Parathyroid adenoma (tissue), 2 donors: ENCODE data around the gene CAMTA1.
A peak's percentile ranks its signal among the peaks of the same experiment; 100 is the strongest.

ENCODE experiments used
- H2AFZ ChIP-seq: fragments of 300-600 bp; sonication (generic); one replicate; pipeline ENCODE4 v1.7.0; 2017; ENCODE audit warnings: antibody characterized with exemption, mild to moderate bottlenecking
- H3K27ac ChIP-seq: fragments of 300-600 bp; sonication (generic); one replicate; pipeline ENCODE4 v1.7.0; 2017
- H3K27me3 ChIP-seq: fragments of 300-600 bp; sonication (generic); one replicate; pipeline ENCODE4 v1.7.0; 2017; ENCODE audit warnings: low read length; ENCODE audit not compliant: control insufficient read depth, insufficient read depth
- H3K36me3 ChIP-seq: fragments of 300-600 bp; sonication (generic); one replicate; pipeline ENCODE4 v1.7.0; 2017; ENCODE audit warnings: low read length; ENCODE audit not compliant: control insufficient read depth, insufficient read depth
- H3K4me1 ChIP-seq: fragments of 300-600 bp; sonication (generic); one replicate; pipeline ENCODE4 v1.7.0; 2017; ENCODE audit warnings: control low read depth
- H3K4me2 ChIP-seq: fragments of 300-600 bp; sonication (generic); one replicate; pipeline ENCODE4 v1.7.0; 2017; ENCODE audit warnings: low read length
- H3K4me3 ChIP-seq: fragments of 300-600 bp; sonication (generic); one replicate; pipeline ENCODE4 v1.7.0; 2017; ENCODE audit warnings: low read depth, low read length
- H3K79me2 ChIP-seq: fragments of 300-600 bp; sonication (generic); one replicate; pipeline ENCODE4 v1.7.0; 2017; ENCODE audit warnings: control low read depth
- H3K9ac ChIP-seq: fragments of 300-600 bp; sonication (generic); one replicate; pipeline ENCODE4 v1.7.0; 2017; ENCODE audit warnings: mild to moderate bottlenecking
- H3K9me3 ChIP-seq: fragments of 300-600 bp; sonication (generic); one replicate; pipeline ENCODE4 v1.7.0; 2017; ENCODE audit warnings: low read length; ENCODE audit not compliant: control insufficient read depth
- CTCF ChIP-seq: fragments of 300-600 bp; sonication (generic); IDR thresholded peaks from one replicate; pipeline ENCODE4 v1.7.0; 2017; ENCODE audit warnings: antibody characterized with exemption, mild to moderate bottlenecking
- donor health status: primary hyperparathyroidism.

The CAMTA1 gene

GRCh38 chr1:7778133-7778628, 992.9 kb downstream of the CAMTA1 start:
- H3K4me3 ChIP-seq: no peak overlapping the region
- no peaks in the 10 kb centered on the region for H3K27me3 ChIP-seq
- TF ChIP-seq CTCF: no peak
- H3K9me3 ChIP-seq: no peaks in the 10 kb centered on the region
- peaks cover 3% of the 10 kb centered on the region for H3K79me2 ChIP-seq
- no peak overlapping the region for H3K27ac ChIP-seq
- H3K9ac ChIP-seq: no peak overlapping the region
- no peaks in the 10 kb centered on the region for H3K36me3 ChIP-seq
- H2AFZ ChIP-seq: no peak overlapping the region
- no peaks in the 10 kb centered on the region for H3K4me1 ChIP-seq
- no peak overlapping the region for H3K4me2 ChIP-seq

GRCh38 chr1:7780976-7781375, 995.7 kb downstream of the CAMTA1 start:
- no peak overlapping the region for H2AFZ ChIP-seq
- no peak overlapping the region for H3K4me3 ChIP-seq
- no peak overlapping the region for H3K4me2 ChIP-seq
- no peak overlapping the region for H3K27ac ChIP-seq
- H3K4me1 ChIP-seq: no peaks in the 10 kb centered on the region
- peaks cover under 1% of the 10 kb centered on the region for H3K79me2 ChIP-seq
- no peak for TF ChIP-seq CTCF
- no peaks in the 10 kb centered on the region for H3K27me3 ChIP-seq
- H3K9me3 ChIP-seq: no peaks in the 10 kb centered on the region
- H3K36me3 ChIP-seq: no peaks in the 10 kb centered on the region
- H3K9ac ChIP-seq: no peak overlapping the region

- no peak for TF ChIP-seq CTCF
- no peak overlapping the region for H3K4me2 ChIP-seq
- H3K27ac ChIP-seq: no peak overlapping the region
- no peaks in the 10 kb centered on the region for H3K4me1 ChIP-seq
- H3K4me3 ChIP-seq: no peak overlapping the region
- no peaks in the 10 kb centered on the region for H3K36me3 ChIP-seq
- no peaks in the 10 kb centered on the region for H3K9me3 ChIP-seq
- H3K27me3 ChIP-seq: no peaks in the 10 kb centered on the region
- no peak overlapping the region for H3K9ac ChIP-seq
- H2AFZ ChIP-seq: no peak overlapping the region
- H3K79me2 ChIP-seq: no peaks in the 10 kb centered on the region
Measured at GRCh38 chr1:7781501-7781900, 996.2 kb downstream of the CAMTA1 start.

GRCh38 chr1:7781923-7782495, 996.8 kb downstream of the CAMTA1 start:
- Histone ChIP-seq H2AFZ (no peak overlapping the region), H3K27ac (no peak overlapping the region), H3K4me1 (no peaks in the 10 kb centered on the region), H3K79me2 (no peaks in the 10 kb centered on the region), H3K9me3 (no peaks in the 10 kb centered on the region), H3K4me2 (no peak overlapping the region), H3K9ac (no peak overlapping the region), H3K36me3 (no peaks in the 10 kb centered on the region), H3K27me3 (no peaks in the 10 kb centered on the region), H3K4me3 (no peak overlapping the region)
- no peak for TF ChIP-seq CTCF

- Histone ChIP-seq H3K4me3 (peak overlapping the region; percentile 67), H3K36me3 (no peaks in the 10 kb centered on the region), H2AFZ (peak overlapping the region; percentile 73), H3K9me3 (no peaks in the 10 kb centered on the region), H3K27ac (no peak overlapping the region), H3K4me2 (peak overlapping the region; percentile 77), H3K4me1 (no peaks in the 10 kb centered on the region), H3K27me3 (no peaks in the 10 kb centered on the region), H3K79me2 (no peaks in the 10 kb centered on the region), H3K9ac (no peak overlapping the region)
- TF ChIP-seq CTCF: no peak
Measured at GRCh38 chr1:7783178-7783711, 998.0 kb downstream of the CAMTA1 start.
